ENCODE measurements around the gene FGD4. TPM values are rescaled to one million over a fixed set of nuclear protein-coding genes. Genes with fewer than 3 reads are reported as not detected.
A peak's percentile ranks its signal among the peaks of the same experiment; 100 is the strongest.
"Not testable (repeated sequence)": the region's sequence is repeated elsewhere in the genome, so short reads cannot be mapped to it uniquely, and the experiment has no call there.

The FGD4 gene
- total and polyA plus RNA-seq, 8 donors: 5.5 to 138 (median 80.8) TPM

DNA sequence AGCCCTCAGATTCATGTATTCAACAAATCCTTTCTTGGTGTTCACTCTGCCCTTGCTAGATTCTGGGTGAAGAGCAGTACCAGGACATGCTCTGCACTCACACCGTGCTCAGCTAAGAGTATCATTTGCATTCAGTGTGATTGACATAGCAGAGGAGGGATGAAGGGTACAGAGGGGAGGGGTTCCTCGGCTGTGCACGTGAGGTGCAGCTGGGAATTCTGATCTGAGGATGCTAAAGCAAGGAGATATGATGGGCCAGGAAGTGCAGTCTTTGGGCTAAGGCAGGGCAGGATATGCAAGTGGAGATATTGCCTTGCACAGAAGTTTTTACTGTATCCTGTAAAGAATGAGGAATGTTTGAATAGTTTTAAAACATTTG is 108.6 kb downstream of the FGD4 start:
- no peak for TF ChIP-seq POLR2A (IDR thresholded peaks at IDR 0.05)
- TF ChIP-seq, protein P1, sequence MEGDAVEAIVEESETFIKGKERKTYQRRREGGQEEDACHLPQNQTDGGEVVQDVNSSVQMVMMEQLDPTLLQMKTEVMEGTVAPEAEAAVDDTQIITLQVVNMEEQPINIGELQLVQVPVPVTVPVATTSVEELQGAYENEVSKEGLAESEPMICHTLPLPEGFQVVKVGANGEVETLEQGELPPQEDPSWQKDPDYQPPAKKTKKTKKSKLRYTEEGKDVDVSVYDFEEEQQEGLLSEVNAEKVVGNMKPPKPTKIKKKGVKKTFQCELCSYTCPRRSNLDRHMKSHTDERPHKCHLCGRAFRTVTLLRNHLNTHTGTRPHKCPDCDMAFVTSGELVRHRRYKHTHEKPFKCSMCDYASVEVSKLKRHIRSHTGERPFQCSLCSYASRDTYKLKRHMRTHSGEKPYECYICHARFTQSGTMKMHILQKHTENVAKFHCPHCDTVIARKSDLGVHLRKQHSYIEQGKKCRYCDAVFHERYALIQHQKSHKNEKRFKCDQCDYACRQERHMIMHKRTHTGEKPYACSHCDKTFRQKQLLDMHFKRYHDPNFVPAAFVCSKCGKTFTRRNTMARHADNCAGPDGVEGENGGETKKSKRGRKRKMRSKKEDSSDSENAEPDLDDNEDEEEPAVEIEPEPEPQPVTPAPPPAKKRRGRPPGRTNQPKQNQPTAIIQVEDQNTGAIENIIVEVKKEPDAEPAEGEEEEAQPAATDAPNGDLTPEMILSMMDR (IDR thresholded peaks at IDR 0.05): no peak
- TF ChIP-seq POLR2AphosphoS5 (IDR thresholded peaks at IDR 0.05): no peak
- no peak for TF ChIP-seq EP300 (IDR thresholded peaks at IDR 0.05)
- Histone ChIP-seq H3K4me3 (no peak overlapping the region), H3K27ac (peak overlapping the region in 2 of 5 donors; percentile 21 to 41), H3K27me3 (no peaks in the 10 kb centered on the region), H3K36me3 (no peaks in the 10 kb centered on the region), H3K9me3 (no peaks in the 10 kb centered on the region), H3K4me1 (peaks cover 13 to 74% (median 44%) of the 10 kb centered on the region in 4 donors)
- no peak for DNase-seq
- 26 to 52% (median 36%) methylated on average over 3 of the region's 3 CpGs for WGBS, 5 donors
- intact Hi-C loops (cut with DNase I; ENCODE audit: low total_unique reads): no loop called here

DNA sequence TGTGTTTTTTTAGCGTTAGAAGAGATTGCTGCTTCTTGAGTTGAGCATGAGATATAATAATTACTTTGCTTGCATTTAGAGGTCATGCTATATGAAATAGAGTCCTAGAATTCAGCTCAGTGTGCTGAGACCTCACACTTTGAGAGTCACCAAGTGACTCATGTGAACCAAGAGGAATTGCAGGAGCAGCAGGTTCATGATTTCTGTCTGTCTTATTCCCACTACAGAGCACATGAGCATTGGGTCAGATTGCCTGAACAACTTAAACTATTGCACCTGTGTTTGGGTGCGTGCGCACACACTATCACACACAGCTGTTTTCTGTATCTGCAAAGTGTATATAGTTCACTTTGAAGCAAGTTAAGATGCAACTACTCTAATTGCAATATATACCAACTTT is 109.3 kb downstream of the FGD4 start:
- 39 to 73% (median 60%) methylated on average over 3 of the region's 3 CpGs for WGBS, 5 donors
- no peak overlapping the region for H3K4me3 ChIP-seq
- peak overlapping the region in 1 of 5 donors; percentile 41 for H3K27ac ChIP-seq
- intact Hi-C loops (cut with DNase I; ENCODE audit: low total_unique reads): no loop called here
- no peak for DNase-seq
- H3K36me3 ChIP-seq: no peaks in the 10 kb centered on the region
- H3K4me1 ChIP-seq: peaks cover 8 to 74% (median 42%) of the 10 kb centered on the region in 4 donors
- H3K27me3 ChIP-seq: no peaks in the 10 kb centered on the region
- no peaks in the 10 kb centered on the region for H3K9me3 ChIP-seq
- TF ChIP-seq, protein P1 (IDR thresholded peaks at IDR 0.05): no peak
- TF ChIP-seq EP300 (IDR thresholded peaks at IDR 0.05) (no peak), POLR2AphosphoS5 (IDR thresholded peaks at IDR 0.05) (no peak), POLR2A (IDR thresholded peaks at IDR 0.05) (no peak)

DNA sequence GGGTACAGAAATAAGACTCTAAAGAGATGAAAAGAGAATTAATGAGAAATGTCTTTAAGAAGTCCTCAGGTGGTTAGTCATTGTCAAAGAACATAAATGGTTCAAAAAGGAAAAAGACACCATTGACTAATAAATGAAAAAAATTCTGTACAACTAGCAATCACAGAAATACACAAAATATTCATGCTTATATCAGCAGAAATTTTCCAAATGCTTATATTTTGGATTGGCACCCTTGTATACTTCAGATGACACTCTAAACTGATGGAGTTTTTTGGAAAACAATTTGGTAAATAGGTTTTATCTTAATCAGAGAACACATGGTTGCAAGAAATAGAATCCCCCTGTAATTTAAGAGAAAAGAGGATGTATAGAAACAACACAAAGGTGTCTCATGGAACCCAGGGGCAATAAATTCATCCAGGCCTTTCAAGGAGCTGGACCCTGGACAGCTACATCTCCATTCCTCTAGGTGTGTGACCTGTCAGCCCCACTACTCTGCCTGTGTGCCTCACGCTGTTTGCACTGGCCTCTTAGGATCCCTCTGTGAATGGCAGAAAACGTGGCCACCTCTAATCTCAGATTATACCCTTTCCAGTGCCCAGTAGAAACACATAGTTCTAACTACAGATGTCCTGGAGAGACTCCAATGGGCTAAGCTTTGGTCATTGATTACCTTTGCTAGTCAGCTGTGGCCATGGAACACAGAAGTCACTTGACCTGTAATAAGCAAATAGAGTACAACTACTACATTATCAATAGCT is 110.2 kb downstream of the FGD4 start:
- H3K4me1 ChIP-seq: peaks cover 2 to 69% (median 40%) of the 10 kb centered on the region in 4 donors
- no peaks in the 10 kb centered on the region for H3K36me3 ChIP-seq
- H3K27me3 ChIP-seq: no peaks in the 10 kb centered on the region
- 32 to 57% (median 43%) methylated on average over 2 of the region's 2 CpGs for WGBS, 5 donors
- DNase-seq: no peak
- H3K27ac ChIP-seq: peak overlapping the region in 3 of 5 donors; percentile 5 to 16 (median 11)
- H3K4me3 ChIP-seq: no peak overlapping the region
- intact Hi-C loops (cut with DNase I; ENCODE audit: low total_unique reads): no loop called here
- no peaks in the 10 kb centered on the region for H3K9me3 ChIP-seq
- TF ChIP-seq POLR2AphosphoS5 (IDR thresholded peaks at IDR 0.05) (peak in 1 of 3 donors; percentile 2), EP300 (IDR thresholded peaks at IDR 0.05) (no peak), POLR2A (IDR thresholded peaks at IDR 0.05) (no peak)
- TF ChIP-seq, protein P1 (IDR thresholded peaks at IDR 0.05): no peak

DNA sequence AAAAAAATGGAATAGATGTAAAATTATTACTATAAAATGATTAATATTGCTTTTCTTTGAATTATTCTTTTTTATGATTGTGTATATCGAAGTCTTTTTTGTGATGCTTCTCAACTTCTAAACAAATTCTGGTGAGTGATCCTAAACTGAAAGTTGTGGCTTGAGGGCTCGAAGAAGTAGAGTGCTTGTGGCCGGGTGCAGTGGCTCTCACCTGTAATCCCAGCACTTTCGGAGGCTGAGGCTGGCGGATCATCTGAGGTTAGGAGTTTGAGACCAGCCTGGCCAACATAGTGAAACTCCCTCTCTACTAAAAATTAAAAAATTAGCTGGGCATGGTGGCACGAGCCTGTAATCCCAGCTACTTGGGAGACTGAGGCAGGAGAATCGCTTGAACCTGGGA is 112.6 kb downstream of the FGD4 start:
- WGBS, 5 donors: 82 to 90% (median 88%) methylated on average over 7 of the region's 7 CpGs

DNA sequence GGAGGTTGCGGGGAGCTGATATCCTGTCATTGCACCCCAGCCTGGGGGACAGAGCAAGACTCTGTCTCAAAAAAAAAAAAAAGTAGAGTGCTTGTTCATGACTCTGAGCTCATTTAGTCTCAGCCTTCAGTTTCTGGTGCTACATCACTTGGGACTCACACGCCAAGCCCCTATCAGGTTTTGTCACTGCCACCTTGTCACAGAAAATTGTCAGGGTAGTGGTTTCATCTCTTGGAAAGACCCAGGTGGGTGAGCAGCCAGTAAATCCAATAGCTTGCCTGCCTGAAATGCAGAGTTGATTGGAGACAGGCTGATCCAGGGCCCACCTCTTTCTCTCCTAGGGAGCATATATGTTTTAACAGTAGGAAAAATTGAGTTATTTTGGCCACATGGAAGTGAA is 113.0 kb downstream of the FGD4 start:
- no peak for DNase-seq
- peaks cover 5 to 66% (median 40%) of the 10 kb centered on the region in 4 donors for H3K4me1 ChIP-seq
- no peak overlapping the region for H3K4me3 ChIP-seq
- intact Hi-C loops (cut with DNase I; ENCODE audit: low total_unique reads): no loop called here
- H3K27ac ChIP-seq: peak overlapping the region in 2 of 5 donors; percentile 23 to 40
- H3K27me3 ChIP-seq: no peaks in the 10 kb centered on the region
- TF ChIP-seq POLR2A (IDR thresholded peaks at IDR 0.05): no peak
- TF ChIP-seq, protein P1 (IDR thresholded peaks at IDR 0.05): no peak
- no peak for TF ChIP-seq POLR2AphosphoS5 (IDR thresholded peaks at IDR 0.05)
- TF ChIP-seq EP300 (IDR thresholded peaks at IDR 0.05): no peak
- no peaks in the 10 kb centered on the region for H3K9me3 ChIP-seq
- no peaks in the 10 kb centered on the region for H3K36me3 ChIP-seq
- WGBS, 5 donors: 82 to 100% (median 91%) methylated on average over 2 of the region's 2 CpGs

More for the DNA sequence above, 112.6 kb downstream of the FGD4 start:
- H3K9me3 ChIP-seq; DNase-seq; H3K27me3 ChIP-seq; intact Hi-C loops (cut with DNase I; ENCODE audit: low total_unique reads); H3K36me3 ChIP-seq; H3K4me3 ChIP-seq: not testable (repeated sequence)
- Histone ChIP-seq H3K4me1 (peaks cover 5 to 69% (median 41%) of the 10 kb centered on the region in 4 donors), H3K27ac (peak overlapping the region in 3 of 5 donors; percentile 4 to 40 (median 23))
